Stimulated activated CD4-positive, alpha-beta T cell treated with anti-CD3 and anti-CD28 coated beads, Interleukin-1b, Interleukin-23, amount 100 ng/mL, for 48 hours (primary cell): Measurements from ENCODE around the gene ATRIP.
"Not testable (repeated sequence)": the region's sequence is repeated elsewhere in the genome, so short reads cannot be mapped to it uniquely, and the experiment has no call there.

Experiments
- DNase-seq: peaks from one replicate; pipeline ENCODE4 v3.0.0-alpha.2; 2020

Gene ATRIP

GRCh38 chr3:48472673-48472922, 26.1 kb downstream of the ATRIP start:
- no peak for DNase-seq

- DNase-seq, result peak; percentile 97
Measured at GRCh38 chr3:48472923-48473616, 26.5 kb downstream of the ATRIP start.

- DNase-seq, result no peak
Measured at GRCh38 chr3:48473617-48473952, 27.0 kb downstream of the ATRIP start.

- DNase-seq, result not testable (repeated sequence)
Measured at GRCh38 chr3:48474031-48474430, 27.5 kb downstream of the ATRIP start.

DNA sequence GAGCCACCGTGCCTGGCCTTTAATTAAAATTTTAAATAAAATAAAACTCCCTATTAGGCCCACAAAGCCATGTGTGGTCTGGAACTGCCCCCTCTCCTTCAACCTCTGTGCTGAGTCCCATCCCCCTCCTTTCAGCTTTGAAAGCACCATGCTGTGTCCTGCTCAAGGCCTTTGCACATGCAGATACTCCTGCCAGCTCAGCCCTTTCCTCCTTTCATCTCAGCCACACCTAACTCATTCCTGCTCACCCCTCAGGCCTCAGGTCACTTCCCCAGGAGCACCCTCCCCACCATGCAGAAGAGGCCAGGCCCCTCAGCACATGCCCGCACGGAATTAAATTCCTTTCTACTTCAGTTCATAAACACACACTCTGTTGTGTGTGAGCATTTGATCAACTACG, 28.1 kb downstream of the ATRIP start:
- DNase-seq, result no peak

DNA sequence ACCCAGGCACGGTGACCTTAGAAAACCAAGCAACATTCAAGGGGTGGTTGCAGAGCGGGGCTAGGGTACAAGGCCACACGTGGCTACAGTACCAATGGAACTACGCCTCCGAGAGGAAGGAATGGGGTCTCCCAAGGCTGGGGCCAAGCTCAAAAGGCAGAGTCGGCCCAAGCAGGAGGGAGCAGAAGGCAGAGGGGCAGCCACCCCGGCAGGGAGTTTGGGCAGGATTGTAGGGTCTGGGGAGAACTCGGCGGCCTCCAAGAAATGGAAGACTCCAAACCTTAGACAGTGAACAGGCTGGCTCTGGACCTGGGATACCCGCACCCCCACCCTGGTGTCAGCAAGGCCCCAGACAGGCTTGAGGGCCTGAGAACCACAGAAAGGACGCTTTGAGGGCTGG, 28.7 kb downstream of the ATRIP start:
- no peak for DNase-seq

DNA sequence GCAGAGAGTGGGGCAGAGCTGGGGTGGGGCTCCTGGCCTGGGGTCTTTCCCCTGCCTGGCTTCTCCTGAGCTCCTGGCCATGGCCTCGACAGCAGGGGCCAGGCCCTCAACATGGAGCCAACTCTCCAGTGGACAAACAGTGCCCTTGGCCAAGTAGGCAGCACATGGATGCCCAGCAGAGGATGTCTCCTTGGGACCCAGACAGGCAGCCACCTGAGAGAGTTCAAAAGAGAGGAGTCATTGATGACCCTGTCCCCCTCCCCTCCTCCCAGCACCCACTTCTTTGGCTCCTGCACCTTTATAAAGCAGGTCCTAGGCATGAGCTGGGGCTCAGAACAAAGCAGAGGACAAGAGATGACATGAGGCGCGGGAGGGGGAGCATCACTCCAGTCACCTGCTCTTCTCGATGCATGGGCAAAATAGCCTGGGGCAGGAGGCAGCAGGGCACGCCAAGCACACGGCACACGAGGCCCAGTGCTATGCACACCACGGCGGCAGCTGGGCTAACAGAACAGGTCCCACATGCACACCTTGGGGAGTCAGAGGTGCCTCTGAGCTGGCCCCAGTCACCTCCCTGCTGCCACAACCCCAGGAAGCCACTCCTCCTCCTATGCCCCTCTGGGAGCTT, 30.0 kb downstream of the ATRIP start:
- no peak for DNase-seq

DNA sequence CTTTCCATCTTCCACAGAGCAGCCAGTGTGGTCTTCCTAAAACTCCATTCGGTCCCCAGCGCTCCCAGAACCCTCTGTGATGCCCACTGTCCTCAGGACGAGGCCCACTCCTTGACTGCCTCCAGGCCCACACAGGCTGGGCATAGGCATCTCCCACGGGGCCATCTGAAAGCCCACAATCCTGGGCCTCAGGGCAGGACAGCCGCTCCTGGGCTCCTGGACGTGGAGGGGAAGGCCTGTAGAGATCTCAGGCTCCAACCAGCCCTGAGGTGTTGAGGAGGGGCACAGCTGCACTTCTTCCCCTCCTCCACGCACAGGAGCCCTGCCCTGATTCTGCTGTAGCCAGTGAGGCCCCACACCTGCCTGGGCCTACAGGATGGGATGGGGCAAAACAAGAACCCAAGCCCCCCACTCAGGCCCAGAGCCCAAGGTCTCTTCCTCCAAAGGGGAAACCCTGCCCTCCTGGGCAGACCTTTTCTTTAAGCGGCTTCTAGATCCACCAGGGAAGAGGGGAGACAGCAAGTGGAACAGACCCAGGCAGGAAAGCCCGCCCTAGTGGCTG, 31.5 kb downstream of the ATRIP start:
- no peak for DNase-seq

DNA sequence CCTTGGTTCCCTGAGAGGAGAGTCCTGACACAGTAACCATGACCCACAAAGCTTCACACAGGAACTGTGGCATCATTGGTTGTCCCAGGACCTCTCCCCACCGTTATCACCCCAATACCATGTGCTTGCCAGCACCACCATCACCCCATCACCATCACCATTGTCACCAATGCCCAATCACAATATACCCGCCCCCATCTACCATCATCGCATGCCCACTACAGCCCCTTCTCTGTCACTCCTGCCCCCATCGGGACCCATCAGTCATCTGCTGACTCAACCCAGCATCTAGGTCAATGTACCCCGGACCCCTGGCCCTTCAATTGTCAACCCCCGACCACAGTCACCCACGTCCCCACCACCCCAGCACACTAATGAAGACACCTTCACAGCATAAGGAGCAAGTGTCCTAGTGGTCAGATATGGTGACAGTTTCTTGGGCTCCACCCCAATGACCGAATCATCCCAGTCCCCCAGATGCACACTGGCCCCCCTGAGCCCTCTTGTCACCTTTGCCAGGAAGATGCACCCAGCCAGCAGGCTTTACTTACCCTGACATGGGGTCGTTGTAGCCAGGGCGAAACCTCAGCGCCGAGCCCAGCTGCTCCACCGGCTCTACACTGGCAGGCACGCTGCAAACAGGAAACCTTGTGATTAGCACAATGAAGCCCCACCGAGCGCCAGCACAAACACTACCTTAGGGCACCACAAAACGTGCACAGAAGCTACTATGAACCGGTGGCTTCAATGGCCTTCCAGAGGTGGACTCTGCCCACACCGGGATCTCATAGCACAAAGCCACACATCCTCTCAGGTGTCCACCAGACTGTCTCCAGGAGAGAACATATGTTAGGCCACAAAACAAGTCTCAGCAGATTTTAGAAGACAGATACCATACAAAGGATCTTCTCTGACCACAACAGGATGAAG, 32.4 kb downstream of the ATRIP start:
- no peak for DNase-seq

- DNase-seq, result not testable (repeated sequence)
Measured at GRCh38 chr3:48480891-48481290, 34.4 kb downstream of the ATRIP start.

- DNase-seq, result not testable (repeated sequence)
Measured at GRCh38 chr3:48482822-48483221, 36.3 kb downstream of the ATRIP start.

GRCh38 chr3:48486952-48487351, 40.4 kb downstream of the ATRIP start:
- no peak for DNase-seq

DNA sequence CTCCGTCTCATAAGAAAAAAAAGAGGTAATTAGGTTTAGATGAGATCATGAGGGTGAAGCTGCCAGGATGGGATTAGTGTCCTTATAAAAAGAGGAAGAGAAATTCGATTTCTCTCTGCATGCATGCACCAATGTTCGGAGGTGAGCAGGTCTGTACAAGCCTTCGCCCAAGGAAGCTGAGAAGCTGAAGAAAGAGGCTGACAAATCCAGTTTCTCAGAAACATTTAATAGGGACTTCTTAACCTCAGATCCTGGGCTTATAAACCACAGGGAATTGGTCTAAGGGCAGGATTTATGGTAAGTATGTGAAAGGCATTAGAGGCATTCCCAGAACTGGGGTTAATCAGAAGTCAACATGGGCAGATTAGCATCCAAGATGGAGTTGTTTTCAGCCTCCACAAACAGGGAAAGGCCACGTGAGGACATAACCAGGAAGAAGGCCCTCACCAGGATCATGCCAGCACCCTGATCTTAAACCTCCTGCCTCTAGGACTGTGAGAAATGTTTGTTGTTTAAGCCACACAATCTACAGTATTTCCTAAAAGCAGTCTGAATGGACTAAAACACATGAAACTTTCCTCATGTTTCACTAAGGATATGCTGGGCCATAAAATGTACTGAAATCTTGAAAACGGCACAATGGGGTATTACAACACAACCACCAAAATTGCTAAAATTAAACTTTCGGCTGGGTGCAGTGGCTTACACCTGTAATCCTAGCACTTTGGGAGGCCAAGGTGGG, 46.1 kb downstream of the ATRIP start:
- DNase-seq, result no peak

DNA sequence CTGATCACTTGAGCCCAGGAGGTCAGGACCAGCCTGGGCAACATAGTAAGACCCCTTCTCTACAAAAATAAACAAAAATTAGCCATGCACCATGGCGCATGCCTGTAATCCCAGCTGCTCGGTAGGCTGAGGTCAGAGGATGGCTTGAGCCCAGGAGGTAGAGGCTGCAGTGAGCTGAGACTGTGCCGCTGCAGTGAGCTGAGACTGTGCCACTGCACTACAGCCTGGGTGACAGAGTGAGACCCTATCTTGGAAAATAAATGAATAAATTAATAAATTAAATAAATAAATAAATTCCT, 46.6 kb downstream of the ATRIP start:
- DNase-seq, result no peak

- DNase-seq, result no peak
Measured at GRCh38 chr3:48500656-48501055, 54.1 kb downstream of the ATRIP start.

- no peak for DNase-seq
Measured at GRCh38 chr3:48501196-48501595, 54.7 kb downstream of the ATRIP start.

GRCh38 chr3:48502121-48502520, 55.6 kb downstream of the ATRIP start:
- DNase-seq, result no peak

DNA sequence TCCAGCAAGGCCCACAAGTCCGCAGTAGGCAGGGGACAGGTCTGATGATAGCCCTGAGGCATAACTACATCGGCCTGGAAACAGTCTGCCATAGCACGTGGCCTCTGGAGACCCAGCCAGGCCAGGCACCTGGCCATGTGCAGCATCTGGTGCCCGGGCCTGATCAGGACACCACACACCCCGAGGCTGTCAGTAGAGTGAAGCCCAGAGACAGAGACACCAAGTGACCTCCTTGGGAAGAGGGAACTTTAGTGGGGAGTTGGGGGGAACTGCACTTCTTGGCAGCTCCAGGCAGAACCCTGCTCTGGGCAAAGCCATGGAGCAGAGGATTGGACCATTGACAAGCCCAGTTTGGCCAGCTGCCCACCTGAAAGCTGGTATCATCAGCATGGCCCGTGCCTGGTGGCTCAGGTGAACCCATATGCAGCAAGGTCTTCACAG, 56.2 kb downstream of the ATRIP start:
- no peak for DNase-seq

- DNase-seq, result no peak
Measured at GRCh38 chr3:48503401-48504050, 57.0 kb downstream of the ATRIP start.

- DNase-seq, result peak; percentile 53
Measured at GRCh38 chr3:48504051-48504946, 57.8 kb downstream of the ATRIP start, which contains the start of gene SHISA5. TSS of gene SHISA5 (minus strand) at chr3:48504174. CDS start at chr3:48504094, 80 bp downstream.

GRCh38 chr3:48505146-48505545, 58.6 kb downstream of the ATRIP start:
- no peak for DNase-seq
